Panc1 (cell line): ENCODE data around the gene SHROOM3.

Experiments
- POLR2AphosphoS5 ChIP-seq: IDR thresholded peaks from 2 replicates; pipeline ENCODE4 v1.6.1; 2012; ENCODE audit warnings: mild to moderate bottlenecking, low read depth, low read length, moderate library complexity
- SIN3A ChIP-seq: IDR thresholded peaks from 2 replicates; pipeline ENCODE4 v1.6.1; 2012; ENCODE audit warnings: low read depth, mild to moderate bottlenecking, low read length, moderate library complexity, borderline replicate concordance; ENCODE audit not compliant: insufficient read depth
- TF ChIP-seq, protein P1 (sequence below): fragments of 450-650 bp; IDR thresholded peaks from 2 replicates; pipeline ENCODE4 v1.5.1; 2017; ENCODE audit warnings: mild to moderate bottlenecking

DNA sequence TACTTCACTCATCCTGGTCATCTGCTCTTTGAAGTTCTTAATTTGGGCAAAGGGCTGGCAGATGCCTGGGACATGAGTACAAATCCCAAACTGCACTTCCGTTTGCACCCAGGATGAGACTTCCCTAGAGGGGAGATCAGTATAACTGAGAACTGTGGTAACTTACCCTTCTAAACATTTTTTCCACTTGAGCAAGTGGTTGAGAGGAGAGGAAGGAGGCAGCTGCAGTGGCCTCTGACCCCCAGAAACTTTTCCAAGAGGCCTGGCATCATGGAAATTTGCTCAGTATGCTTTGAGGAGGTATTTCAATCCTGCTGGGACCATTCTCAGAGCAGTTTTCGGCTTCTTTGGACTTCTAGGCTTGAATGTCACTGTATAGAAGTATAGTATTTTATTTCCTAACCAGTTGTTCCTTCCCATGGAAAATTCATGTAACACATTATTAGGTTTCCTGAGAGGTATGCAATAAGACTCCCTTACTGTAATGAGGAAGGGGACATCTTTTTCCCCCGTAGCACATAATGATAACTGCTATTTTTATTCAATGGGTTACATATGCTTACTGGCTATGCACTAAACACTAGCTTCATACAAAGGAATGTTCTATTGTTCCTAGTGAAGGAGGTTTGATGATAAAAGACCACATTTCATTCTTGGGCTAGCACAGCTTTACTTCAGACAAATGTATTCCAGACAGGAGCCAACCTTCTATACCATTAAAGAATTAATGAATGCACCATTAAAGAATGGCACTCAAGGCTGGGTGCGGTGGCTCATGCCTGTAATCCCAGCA, 129.3 kb downstream of the SHROOM3 start:
- TF ChIP-seq, protein P1, sequence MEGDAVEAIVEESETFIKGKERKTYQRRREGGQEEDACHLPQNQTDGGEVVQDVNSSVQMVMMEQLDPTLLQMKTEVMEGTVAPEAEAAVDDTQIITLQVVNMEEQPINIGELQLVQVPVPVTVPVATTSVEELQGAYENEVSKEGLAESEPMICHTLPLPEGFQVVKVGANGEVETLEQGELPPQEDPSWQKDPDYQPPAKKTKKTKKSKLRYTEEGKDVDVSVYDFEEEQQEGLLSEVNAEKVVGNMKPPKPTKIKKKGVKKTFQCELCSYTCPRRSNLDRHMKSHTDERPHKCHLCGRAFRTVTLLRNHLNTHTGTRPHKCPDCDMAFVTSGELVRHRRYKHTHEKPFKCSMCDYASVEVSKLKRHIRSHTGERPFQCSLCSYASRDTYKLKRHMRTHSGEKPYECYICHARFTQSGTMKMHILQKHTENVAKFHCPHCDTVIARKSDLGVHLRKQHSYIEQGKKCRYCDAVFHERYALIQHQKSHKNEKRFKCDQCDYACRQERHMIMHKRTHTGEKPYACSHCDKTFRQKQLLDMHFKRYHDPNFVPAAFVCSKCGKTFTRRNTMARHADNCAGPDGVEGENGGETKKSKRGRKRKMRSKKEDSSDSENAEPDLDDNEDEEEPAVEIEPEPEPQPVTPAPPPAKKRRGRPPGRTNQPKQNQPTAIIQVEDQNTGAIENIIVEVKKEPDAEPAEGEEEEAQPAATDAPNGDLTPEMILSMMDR = no peak
- TF ChIP-seq POLR2AphosphoS5 = no peak
- no peak for TF ChIP-seq SIN3A
